Measurements from ENCODE around the gene SPON1. TPM values are rescaled to one million over a fixed set of nuclear protein-coding genes. Genes with fewer than 3 reads are reported as not detected.

Gene SPON1
- total RNA-seq, 3 donors from 2014 or later = 0.82 to 1.1 (median 0.87) TPM

DNA sequence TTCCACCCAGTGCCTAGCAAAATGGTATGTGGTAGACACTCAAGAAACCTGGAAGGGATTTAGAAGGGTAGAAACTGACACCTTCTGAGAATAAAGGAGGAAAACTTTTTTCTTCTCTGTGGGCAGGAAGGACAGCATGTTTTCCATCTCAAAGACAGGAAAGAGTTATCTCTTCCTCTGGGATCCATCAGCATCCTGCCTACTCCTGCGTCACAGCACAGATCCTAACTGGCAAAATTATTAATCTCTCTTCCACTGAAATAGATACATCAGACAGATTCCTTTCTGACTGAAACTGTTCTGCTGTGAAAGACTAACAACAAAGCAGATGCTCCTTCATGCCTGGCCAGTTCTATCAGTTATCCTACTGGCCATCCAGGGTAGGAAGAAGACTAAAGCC lies 147.2 kb downstream of the SPON1 start:
- Mint-ChIP-seq H3K4me1 (ENCODE audit: low read depth) (peaks cover 9% of the 10 kb centered on the region), H3K4me3 (no peak overlapping the region), H3K9me3 (no peaks in the 10 kb centered on the region), H3K36me3 (ENCODE audit: insufficient read depth) (peaks cover 3% of the 10 kb centered on the region), H3K27me3 (ENCODE audit: low read depth) (no peaks in the 10 kb centered on the region)
- no peak for DNase-seq
- no peak for ATAC-seq

DNA sequence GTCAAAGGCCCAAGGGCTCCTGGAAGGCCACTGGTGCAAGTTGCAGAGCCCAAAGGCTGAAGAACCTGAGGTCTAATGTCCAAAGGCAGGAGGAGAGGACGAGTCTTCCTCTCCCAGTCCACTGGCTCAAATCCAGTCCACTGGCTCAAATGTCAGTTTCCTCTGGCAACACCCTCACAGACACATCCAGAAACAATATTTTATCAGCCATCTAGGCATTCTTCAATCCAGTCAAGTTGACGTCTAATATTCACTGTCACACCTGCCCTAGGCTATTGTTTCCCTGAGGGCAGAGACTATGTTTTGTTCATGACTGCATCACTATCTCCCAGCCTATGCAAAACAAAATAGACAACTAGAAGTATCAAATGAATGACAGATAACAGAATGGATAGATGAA lies 148.1 kb downstream of the SPON1 start:
- Mint-ChIP-seq H3K9me3 (no peaks in the 10 kb centered on the region), H3K4me3 (no peak overlapping the region), H3K27me3 (ENCODE audit: low read depth) (no peaks in the 10 kb centered on the region), H3K4me1 (ENCODE audit: low read depth) (peaks cover 7% of the 10 kb centered on the region), H3K36me3 (ENCODE audit: insufficient read depth) (no peaks in the 10 kb centered on the region)
- ATAC-seq (no peak), DNase-seq (no peak)

DNA sequence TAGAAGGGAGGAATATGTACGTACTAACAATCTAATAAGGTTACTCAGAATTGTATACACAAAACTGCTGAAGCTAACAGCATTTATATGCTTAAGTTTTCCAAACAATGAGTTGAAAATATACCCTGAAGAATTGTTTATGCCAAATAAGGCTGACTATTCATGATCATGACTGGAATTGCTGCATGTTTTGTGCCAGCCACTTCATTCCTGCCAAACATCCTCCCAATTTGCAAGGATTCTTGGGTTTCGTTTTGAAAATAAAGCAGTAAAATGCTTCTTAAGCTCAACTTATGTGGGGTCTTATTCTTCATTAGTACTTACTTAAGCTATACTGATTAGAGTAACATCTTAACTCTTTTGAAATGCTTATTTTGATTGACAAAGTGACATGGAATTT lies 149.0 kb downstream of the SPON1 start:
- no peaks in the 10 kb centered on the region for H3K27me3 Mint-ChIP-seq (ENCODE audit: low read depth)
- H3K9me3 Mint-ChIP-seq = peaks cover 2% of the 10 kb centered on the region
- H3K4me3 Mint-ChIP-seq = no peak overlapping the region
- DNase-seq (no peak), ATAC-seq (no peak)
- peaks cover under 1% of the 10 kb centered on the region for H3K36me3 Mint-ChIP-seq (ENCODE audit: insufficient read depth)
- H3K4me1 Mint-ChIP-seq (ENCODE audit: low read depth) = peaks cover 7% of the 10 kb centered on the region

DNA sequence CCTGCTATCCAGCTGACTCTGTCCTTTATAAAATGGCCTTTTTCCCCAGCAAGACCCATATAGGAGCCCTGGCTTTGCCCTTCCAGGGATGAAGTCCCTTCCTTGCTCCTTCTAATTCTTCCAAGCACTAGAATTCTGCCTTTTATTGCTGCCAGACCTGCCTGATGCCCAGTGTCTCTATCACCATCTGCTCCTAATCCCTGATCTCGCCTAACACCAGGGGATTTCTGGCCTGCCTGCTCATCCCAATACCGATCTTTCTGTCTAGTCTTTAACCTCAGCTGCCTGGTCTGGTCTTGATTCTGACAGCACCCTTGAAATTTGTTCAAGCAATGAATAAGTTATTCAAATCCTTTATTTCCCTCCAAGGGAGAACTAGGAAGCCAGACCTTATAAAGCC lies 150.2 kb downstream of the SPON1 start:
- ATAC-seq (no peak), DNase-seq (no peak)
- H3K9me3 Mint-ChIP-seq = peaks cover 3% of the 10 kb centered on the region
- H3K27me3 Mint-ChIP-seq (ENCODE audit: low read depth) = no peaks in the 10 kb centered on the region
- no peak overlapping the region for H3K4me3 Mint-ChIP-seq
- H3K4me1 Mint-ChIP-seq (ENCODE audit: low read depth) = peaks cover 7% of the 10 kb centered on the region
- H3K36me3 Mint-ChIP-seq (ENCODE audit: insufficient read depth) = peaks cover 2% of the 10 kb centered on the region

DNA sequence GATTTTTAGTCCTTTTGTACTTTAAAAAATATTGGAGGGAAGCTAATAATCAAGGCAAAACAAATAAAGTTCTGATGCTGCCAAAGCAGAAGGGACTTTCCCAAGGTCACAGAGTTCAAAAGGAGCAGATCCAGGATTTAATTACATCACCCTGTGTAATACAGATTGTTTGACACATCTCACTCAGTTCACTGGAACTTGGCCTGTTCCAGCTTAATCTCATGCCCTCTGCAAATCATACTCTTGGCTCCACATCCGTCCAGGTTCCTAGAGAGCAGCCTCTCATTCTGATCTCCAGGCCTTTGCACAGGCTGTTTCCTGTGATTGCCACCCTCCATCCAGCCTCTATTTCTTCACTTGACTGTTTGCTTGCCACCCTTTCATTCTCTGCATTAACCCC lies 151.7 kb downstream of the SPON1 start:
- Mint-ChIP-seq H3K4me3 (no peak overlapping the region), H3K36me3 (ENCODE audit: insufficient read depth) (peaks cover 2% of the 10 kb centered on the region), H3K9me3 (peaks cover 3% of the 10 kb centered on the region), H3K4me1 (ENCODE audit: low read depth) (peaks cover 13% of the 10 kb centered on the region), H3K27me3 (ENCODE audit: low read depth) (no peaks in the 10 kb centered on the region)
- DNase-seq = no peak
- no peak for ATAC-seq

DNA sequence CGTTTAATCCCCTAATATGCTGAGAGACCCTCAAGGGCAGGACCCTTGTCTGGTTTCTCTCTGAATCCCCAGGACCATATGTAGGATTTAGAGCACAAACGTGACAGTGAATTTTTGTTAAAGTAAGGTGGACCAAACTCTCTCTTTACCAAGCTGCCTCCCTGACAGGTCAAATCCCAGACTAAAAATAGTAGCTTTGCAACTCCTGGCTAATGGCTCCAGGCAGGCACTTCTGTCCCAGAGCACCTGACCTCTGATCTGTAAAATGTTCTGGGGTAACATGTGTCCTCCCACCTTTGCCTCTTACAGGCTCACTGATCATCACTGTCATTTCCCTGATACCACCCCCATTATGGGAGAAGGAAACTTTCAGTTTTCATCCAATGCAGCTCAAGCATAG lies 152.3 kb downstream of the SPON1 start:
- Mint-ChIP-seq H3K4me3 (no peak overlapping the region), H3K9me3 (peaks cover 3% of the 10 kb centered on the region), H3K27me3 (ENCODE audit: low read depth) (no peaks in the 10 kb centered on the region), H3K4me1 (ENCODE audit: low read depth) (peaks cover 17% of the 10 kb centered on the region), H3K36me3 (ENCODE audit: insufficient read depth) (peaks cover 2% of the 10 kb centered on the region)
- no peak for DNase-seq
- ATAC-seq = no peak

DNA sequence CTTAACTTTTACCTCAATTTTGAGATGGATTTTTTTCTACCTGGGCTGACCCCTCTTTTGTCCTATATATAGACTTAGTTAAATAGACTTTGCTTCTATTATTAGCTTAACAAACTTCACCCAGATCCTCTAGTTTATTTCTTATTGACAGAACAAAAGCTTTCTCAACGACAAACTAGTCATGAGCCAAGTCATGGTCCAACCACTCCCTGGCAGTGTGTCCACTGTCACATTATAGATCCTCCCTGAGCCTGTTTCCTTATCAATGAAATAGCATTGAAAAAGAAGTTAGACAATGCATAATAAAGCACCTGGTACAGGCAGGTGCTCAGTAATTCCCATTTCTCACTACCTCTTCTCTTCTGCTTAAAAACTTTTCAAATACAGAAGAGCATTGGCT lies 155.1 kb downstream of the SPON1 start:
- Mint-ChIP-seq H3K4me1 (ENCODE audit: low read depth) (peaks cover 18% of the 10 kb centered on the region), H3K27me3 (ENCODE audit: low read depth) (no peaks in the 10 kb centered on the region), H3K4me3 (no peak overlapping the region), H3K36me3 (ENCODE audit: insufficient read depth) (peaks cover 4% of the 10 kb centered on the region), H3K9me3 (peaks cover 3% of the 10 kb centered on the region)
- DNase-seq (no peak), ATAC-seq (no peak)

DNA sequence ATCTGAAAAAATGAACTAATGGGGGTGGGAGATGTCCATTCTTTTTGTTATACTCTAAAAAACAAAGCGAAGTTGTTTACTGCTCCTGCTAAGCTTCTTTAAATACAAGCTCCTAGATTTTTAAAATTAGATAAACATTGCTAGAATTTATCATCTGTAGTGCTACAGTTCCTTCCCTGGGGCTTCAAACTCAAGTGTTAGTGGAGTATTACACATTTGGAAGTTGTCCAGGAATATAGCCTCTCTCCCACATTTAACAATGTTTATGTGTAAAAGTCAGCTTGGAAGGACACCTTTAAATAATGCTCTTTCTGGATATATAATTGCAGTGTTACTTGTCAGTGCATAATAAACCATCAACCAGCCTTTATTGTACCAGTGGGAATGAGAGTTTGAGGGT lies 155.5 kb downstream of the SPON1 start:
- ATAC-seq = no peak
- no peak for DNase-seq
- Mint-ChIP-seq H3K9me3 (peaks cover 3% of the 10 kb centered on the region), H3K36me3 (ENCODE audit: insufficient read depth) (peaks cover 4% of the 10 kb centered on the region), H3K4me3 (no peak overlapping the region), H3K4me1 (ENCODE audit: low read depth) (peaks cover 18% of the 10 kb centered on the region), H3K27me3 (ENCODE audit: low read depth) (no peaks in the 10 kb centered on the region)

DNA sequence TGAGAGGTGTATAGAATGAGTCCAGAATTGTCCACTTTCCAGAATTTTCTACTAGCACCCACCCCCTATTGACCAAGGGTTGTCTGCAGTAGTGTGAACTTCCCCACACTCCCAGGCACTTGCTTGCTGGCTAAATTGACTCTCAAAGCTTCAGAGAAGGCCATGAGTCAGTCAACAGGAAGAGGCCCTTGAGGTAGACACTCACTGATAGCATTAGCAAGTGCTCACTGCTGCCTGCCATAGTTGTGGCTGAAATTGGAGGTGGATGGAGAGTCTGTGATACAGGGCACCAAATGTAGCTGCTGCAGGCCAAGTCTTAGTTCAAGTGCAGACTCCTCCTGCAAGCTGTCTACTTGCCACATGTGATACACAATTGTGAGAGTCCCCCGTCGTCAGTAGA lies 156.8 kb downstream of the SPON1 start:
- H3K4me1 Mint-ChIP-seq (ENCODE audit: low read depth) = peaks cover 16% of the 10 kb centered on the region
- ATAC-seq (peak; percentile 73 to 86), DNase-seq (no peak)
- no peak overlapping the region for H3K4me3 Mint-ChIP-seq
- H3K9me3 Mint-ChIP-seq = peaks cover 9% of the 10 kb centered on the region
- H3K27me3 Mint-ChIP-seq (ENCODE audit: low read depth) = no peaks in the 10 kb centered on the region
- peaks cover 13% of the 10 kb centered on the region for H3K36me3 Mint-ChIP-seq (ENCODE audit: insufficient read depth)

DNA sequence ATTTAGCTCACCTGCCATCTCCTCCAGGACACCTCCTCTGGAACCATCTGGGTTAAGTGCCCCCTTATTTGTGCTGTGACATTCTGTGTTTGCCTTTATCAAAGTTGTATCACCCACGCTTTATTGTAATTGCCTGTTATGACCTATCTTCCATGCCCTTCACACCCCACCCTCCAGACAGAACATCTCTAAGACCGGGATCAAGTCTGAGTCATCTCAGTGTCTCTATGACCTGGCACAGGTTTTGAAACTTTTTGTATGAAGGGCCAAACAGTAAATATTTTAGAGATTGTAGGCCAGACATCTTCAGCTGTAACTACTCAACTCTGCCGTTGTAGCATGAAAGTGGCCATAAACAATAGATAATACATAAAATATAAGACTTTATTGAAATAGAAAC lies 161.8 kb downstream of the SPON1 start:
- Mint-ChIP-seq H3K27me3 (ENCODE audit: low read depth) (no peaks in the 10 kb centered on the region), H3K4me1 (ENCODE audit: low read depth) (peaks cover 3% of the 10 kb centered on the region), H3K36me3 (ENCODE audit: insufficient read depth) (peaks cover 15% of the 10 kb centered on the region), H3K4me3 (no peak overlapping the region), H3K9me3 (peaks cover 7% of the 10 kb centered on the region)
- DNase-seq = no peak
- ATAC-seq = no peak

DNA sequence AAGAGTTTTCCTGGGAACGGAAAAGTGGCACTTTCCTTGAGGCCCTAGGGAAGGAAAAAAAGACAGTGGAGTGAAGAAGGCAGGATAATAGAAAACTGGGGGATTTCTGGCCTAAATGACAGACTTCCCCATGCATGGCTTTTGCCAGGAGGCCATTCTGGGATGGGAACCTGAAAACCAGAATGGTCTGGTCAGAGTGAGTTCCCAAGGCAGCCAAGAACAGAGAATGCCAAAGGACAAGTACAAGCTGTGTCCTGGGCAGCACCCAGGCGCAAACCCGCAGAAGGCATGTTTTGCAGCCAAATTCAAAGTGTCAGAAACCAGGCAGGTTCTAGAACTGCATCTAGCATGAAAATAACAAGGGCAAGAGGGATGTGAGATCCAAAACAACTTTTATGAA lies 162.4 kb downstream of the SPON1 start:
- peaks cover 15% of the 10 kb centered on the region for H3K36me3 Mint-ChIP-seq (ENCODE audit: insufficient read depth)
- ATAC-seq = no peak
- DNase-seq = no peak
- peaks cover under 1% of the 10 kb centered on the region for H3K4me1 Mint-ChIP-seq (ENCODE audit: low read depth)
- peaks cover 7% of the 10 kb centered on the region for H3K9me3 Mint-ChIP-seq
- no peak overlapping the region for H3K4me3 Mint-ChIP-seq
- H3K27me3 Mint-ChIP-seq (ENCODE audit: low read depth) = no peaks in the 10 kb centered on the region

DNA sequence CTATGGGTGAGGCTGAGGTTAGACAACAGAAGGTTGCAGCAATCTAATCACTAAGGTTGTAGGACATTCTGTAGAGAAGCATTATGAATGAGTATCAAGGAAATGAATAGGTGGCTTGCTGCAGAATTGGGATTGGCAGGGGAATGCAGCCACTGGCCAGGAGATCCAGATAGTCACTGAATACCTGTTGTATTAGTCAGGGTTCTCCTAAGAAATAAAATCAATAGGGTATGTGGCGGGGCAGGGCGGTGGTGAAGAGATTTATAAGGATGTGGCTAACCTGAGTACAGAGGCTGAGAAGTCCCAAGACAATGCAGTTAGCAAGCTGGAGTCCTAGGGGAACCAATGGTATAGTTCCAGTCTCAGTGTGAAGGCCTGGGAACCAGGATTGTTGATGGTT lies 163.0 kb downstream of the SPON1 start:
- ATAC-seq (no peak), DNase-seq (no peak)
- H3K4me3 Mint-ChIP-seq = no peak overlapping the region
- H3K9me3 Mint-ChIP-seq = peaks cover 7% of the 10 kb centered on the region
- no peaks in the 10 kb centered on the region for H3K4me1 Mint-ChIP-seq (ENCODE audit: low read depth)
- no peaks in the 10 kb centered on the region for H3K27me3 Mint-ChIP-seq (ENCODE audit: low read depth)
- H3K36me3 Mint-ChIP-seq (ENCODE audit: insufficient read depth) = peaks cover 15% of the 10 kb centered on the region

DNA sequence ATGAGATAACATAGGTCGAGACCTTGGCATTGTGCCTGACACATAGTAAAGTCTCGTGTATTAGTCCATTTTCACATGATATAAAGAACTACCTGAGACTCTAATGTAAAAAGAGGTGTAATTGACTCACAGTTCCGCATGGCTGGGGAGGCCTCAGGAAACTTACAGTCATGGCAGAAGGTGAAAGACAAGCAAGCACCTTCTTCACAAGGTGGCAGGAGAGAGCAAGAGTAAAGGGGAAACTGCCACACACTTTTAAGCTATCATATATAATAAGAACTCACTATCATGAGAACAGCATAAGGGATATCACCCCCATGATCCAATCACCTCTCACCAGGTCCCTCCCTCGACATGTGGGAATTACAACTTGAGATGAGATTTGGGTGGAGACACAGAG lies 165.2 kb downstream of the SPON1 start:
- Mint-ChIP-seq H3K27me3 (ENCODE audit: low read depth) (no peaks in the 10 kb centered on the region), H3K4me1 (ENCODE audit: low read depth) (no peaks in the 10 kb centered on the region), H3K36me3 (ENCODE audit: insufficient read depth) (peaks cover 14% of the 10 kb centered on the region), H3K9me3 (peaks cover 7% of the 10 kb centered on the region), H3K4me3 (no peak overlapping the region)
- ATAC-seq (no peak), DNase-seq (no peak)

DNA sequence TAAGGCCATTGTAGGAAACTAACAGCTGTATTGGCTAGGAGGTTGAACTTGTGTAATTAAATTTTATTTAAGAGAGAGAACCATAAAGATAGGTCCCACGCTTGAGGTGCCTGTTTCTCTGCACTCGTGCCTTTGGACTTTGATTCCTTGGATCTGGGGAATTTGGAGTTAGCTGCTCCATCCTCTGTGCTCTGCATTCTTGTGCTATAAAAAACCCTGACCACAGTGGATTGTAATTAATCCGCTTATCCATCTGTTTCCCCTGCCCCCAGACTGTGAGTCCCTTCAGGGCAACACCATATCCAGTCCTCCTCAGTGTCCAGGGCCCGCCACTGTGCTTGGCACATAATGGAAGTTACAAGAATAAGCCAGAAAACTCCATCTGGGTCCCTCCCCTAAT lies 169.8 kb downstream of the SPON1 start:
- no peak overlapping the region for H3K4me3 Mint-ChIP-seq

DNA sequence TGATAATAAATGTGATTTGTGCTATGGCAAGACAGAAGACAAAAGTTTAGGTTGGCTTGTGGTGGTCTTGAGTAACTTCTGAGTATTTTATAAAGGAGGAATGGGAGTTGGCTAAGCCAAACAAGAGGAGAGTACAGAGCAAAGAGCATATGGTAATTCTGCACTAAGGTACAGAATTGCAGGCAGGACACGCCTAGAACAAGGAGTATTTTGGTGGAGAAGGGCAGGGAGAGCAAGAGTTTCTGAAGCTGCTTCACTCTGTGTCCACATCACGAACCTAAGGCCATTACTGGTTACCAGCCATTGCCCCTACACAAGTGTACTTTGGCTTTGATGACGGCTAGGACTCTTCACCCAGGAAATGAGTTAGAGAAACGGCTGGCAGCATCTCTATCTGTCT lies 170.9 kb downstream of the SPON1 start:
- H3K4me3 Mint-ChIP-seq = no peak overlapping the region
- H3K27me3 Mint-ChIP-seq (ENCODE audit: low read depth) = no peaks in the 10 kb centered on the region

More for the DNA sequence above, 169.8 kb downstream of the SPON1 start:
- no peaks in the 10 kb centered on the region for H3K9me3 Mint-ChIP-seq
- no peaks in the 10 kb centered on the region for H3K4me1 Mint-ChIP-seq (ENCODE audit: low read depth)
- no peak for DNase-seq
- no peak for ATAC-seq
- H3K27me3 Mint-ChIP-seq (ENCODE audit: low read depth) = no peaks in the 10 kb centered on the region
- H3K36me3 Mint-ChIP-seq (ENCODE audit: insufficient read depth) = peaks cover 10% of the 10 kb centered on the region

DNA sequence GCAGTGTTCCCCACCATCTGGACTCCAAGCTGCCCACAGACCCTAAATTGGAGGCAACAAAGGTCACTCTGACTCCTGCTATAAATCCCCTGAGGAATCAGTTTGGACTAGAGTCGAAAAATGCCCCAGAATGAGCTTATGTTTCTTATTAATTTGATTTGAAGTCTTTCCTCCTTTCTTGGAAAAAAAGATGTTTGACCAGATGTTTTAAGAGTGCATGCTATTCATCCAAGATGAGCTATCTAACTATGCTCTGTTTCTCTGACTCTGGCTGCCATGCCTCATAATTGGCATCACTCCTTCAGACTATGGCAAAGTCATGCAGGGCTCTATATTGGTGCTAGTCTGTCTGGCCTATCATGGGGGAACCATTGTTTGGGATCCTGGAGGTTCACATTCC lies 174.0 kb downstream of the SPON1 start:
- Mint-ChIP-seq H3K27me3 (ENCODE audit: low read depth) (no peaks in the 10 kb centered on the region), H3K4me3 (no peak overlapping the region), H3K36me3 (ENCODE audit: insufficient read depth) (peaks cover 9% of the 10 kb centered on the region), H3K4me1 (ENCODE audit: low read depth) (no peaks in the 10 kb centered on the region), H3K9me3 (no peaks in the 10 kb centered on the region)
- DNase-seq = no peak
- no peak for ATAC-seq

More for the DNA sequence above, 170.9 kb downstream of the SPON1 start:
- Mint-ChIP-seq H3K9me3 (no peaks in the 10 kb centered on the region), H3K4me1 (ENCODE audit: low read depth) (no peaks in the 10 kb centered on the region), H3K36me3 (ENCODE audit: insufficient read depth) (peaks cover 8% of the 10 kb centered on the region)
- ATAC-seq (no peak), DNase-seq (no peak)
